Thyroid gland (tissue), 4 donors: ENCODE data around the gene KLHDC4. TPM values are rescaled to one million over a fixed set of nuclear protein-coding genes. Genes with fewer than 3 reads are reported as not detected.
"Not testable (repeated sequence)": the region's sequence is repeated elsewhere in the genome, so short reads cannot be mapped to it uniquely, and the experiment has no call there.

Source experiments
- DNase-seq, 2 donors: peaks; one replicate each; pipeline ENCODE4 v3.0.0-alpha.2; 2019
- H3K27ac ChIP-seq, 3 donors: fragments of 200-600 bp; sonication (generic); 1 replicate in 2 of 3; 2 replicates in 1 of 3; pipeline ENCODE4 v1.5.1; 2016 to 2019; ENCODE audit warnings: mild to moderate bottlenecking in 1 of 3, moderate library complexity in 1 of 3
- H3K27me3 ChIP-seq: fragments of 200-600 bp; sonication (generic); one replicate; pipeline ENCODE4 v1.5.1; 2019
- H3K36me3 ChIP-seq, 2 donors: fragments of 200-600 bp; sonication (generic); one replicate each; pipeline ENCODE4 v1.5.1; 2016 to 2019
- H3K4me1 ChIP-seq, 2 donors: fragments of 200-600 bp; sonication (generic); one replicate each; pipeline ENCODE4 v1.5.1; 2017 to 2019
- H3K4me3 ChIP-seq, 3 donors: fragments of 200-600 bp; sonication (generic); replicated peaks in 1 of 3; 1 replicate in 2 of 3; 2 replicates in 1 of 3; pipeline ENCODE4 v1.5.1; 2016; ENCODE audit warnings: mild to moderate bottlenecking in 1 of 3
- H3K9me3 ChIP-seq: fragments of 200-600 bp; sonication (generic); one replicate; pipeline ENCODE4 v1.5.1; 2017
- CTCF ChIP-seq, 6 experiments: fragments of 200-600 bp in 3 of 6; fragments of 450-650 bp in 3 of 6; sonication (generic) in 3 of 6; IDR thresholded peaks; one replicate each; pipeline ENCODE4 v1.5.1; 2016 to 2019; ENCODE audit warnings: antibody characterized with exemption in 6 of 6, mild to moderate bottlenecking in 2 of 6, inconsistent platforms in 1 of 6, moderate library complexity in 1 of 6
- POLR2A ChIP-seq, 2 donors: fragments of 450-650 bp; IDR thresholded peaks; one replicate each; pipeline ENCODE4 v1.6.1; 2017; ENCODE audit warnings: antibody characterized with exemption in 2 of 2, mild to moderate bottlenecking in 2 of 2, moderate library complexity in 1 of 2
- WGBS, 2 donors: methylation state at CpG; one replicate each; pipeline ENCODE4 v1.1.5; 2017; 5-methylcytosine and 5-hydroxymethylcytosine counted together
- intact Hi-C: fragments of 100-400 bp; cut with DNase I; formaldehyde crosslinking; loops from one replicate; pipeline ENCODE4 v1.15.1; 2023
- total RNA-seq, 4 donors: library from RNA; depleted of rRNA; stranded (reverse); fragments of >200 nt; gene quantifications; one replicate each; pipeline ENCODE4 v1.2.3, GENCODE V29; 2016

KLHDC4 gene
- total RNA-seq, 4 donors from 2014 or later: 19.9 to 40.9 (median 30.3) TPM

- WGBS, 2 donors: 73 to 85% methylated on average over 16 to 24 of the region's 24 CpGs
- no peak overlapping the region for H3K27ac ChIP-seq
- DNase-seq: no peak
- H3K4me1 ChIP-seq: peaks cover 2 to 10% of the 10 kb centered on the region in 2 donors
- no peaks in the 10 kb centered on the region for H3K9me3 ChIP-seq
- no peaks in the 10 kb centered on the region for H3K27me3 ChIP-seq
- intact Hi-C loops: no loop called here
- H3K36me3 ChIP-seq: no peaks in the 10 kb centered on the region
- TF ChIP-seq CTCF (IDR thresholded peaks at IDR 0.05) (no peak), POLR2A (IDR thresholded peaks at IDR 0.05) (no peak)
- no peak overlapping the region for H3K4me3 ChIP-seq
Measured at GRCh38 chr16:87684106-87684677, 81.6 kb downstream of the KLHDC4 start.

DNA sequence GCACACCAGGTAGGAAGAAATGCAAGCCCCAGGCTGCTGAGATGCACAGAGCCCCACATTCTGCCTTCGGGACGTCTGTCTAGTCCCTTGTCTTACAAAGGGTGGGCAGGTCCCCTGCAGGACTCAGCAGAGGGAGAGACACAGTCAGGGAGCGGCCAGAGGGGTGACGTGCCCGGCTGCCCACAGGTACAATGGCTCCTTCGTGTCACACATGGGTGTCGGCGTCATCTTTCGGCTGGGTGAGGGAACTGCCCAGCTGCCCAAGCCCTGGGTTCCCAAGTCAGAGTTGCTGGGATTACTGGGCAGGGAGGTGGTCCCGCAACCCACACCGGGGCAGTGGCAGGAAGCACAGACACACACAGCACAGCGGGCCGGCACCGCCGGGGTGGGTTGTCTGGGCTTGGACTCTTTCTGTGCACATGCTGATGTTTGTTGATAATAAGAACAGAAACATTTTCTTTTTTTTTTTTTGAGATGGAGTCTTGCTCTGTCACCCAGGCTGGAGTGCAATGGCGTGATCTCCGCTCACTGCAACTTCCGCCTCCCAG is 82.9 kb downstream of the KLHDC4 start:
- no peaks in the 10 kb centered on the region for H3K9me3 ChIP-seq
- no peak for DNase-seq
- no peaks in the 10 kb centered on the region for H3K27me3 ChIP-seq
- no peak overlapping the region for H3K4me3 ChIP-seq
- no peak overlapping the region for H3K27ac ChIP-seq
- H3K4me1 ChIP-seq: peaks cover 2 to 10% of the 10 kb centered on the region in 2 donors
- 92 to 95% methylated on average over 9 to 18 of the region's 18 CpGs for WGBS, 2 donors
- no peaks in the 10 kb centered on the region for H3K36me3 ChIP-seq
- TF ChIP-seq CTCF (IDR thresholded peaks at IDR 0.05): no peak
- no peak for TF ChIP-seq POLR2A (IDR thresholded peaks at IDR 0.05)
- intact Hi-C loops: no loop called here

DNA sequence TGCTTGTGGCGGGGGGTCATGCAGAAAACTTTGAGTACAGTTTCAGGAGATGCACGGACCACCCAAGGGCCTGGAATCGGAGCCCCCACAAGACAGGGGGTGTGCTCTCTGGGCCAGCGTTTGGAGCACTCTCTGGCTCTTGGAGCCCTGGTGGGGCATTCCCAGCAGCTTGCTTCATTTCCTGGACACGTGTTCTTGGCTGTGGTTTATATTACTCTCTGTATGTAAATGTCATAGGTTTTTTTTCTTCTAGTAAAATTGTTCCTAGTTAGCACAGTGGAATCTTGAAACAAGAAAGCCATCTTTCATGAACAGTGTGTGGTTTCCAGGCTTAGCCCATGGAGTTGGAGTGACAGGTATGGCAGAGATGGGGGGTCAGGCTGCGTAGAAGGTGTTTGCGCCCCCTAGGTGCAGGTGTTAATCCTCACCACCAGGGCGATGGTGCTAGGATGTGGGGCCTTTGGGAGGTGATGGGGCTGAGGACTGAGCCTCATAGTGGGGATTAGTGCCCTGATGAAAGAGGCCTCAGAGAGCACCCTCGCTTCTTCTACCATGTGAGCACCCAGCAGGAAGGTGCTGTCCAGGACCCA is 83.7 kb downstream of the KLHDC4 start:
- no peak for DNase-seq
- intact Hi-C loops: no loop called here
- WGBS, 2 donors: 47 to 58% methylated on average over 8 to 9 of the region's 9 CpGs
- Histone ChIP-seq H3K27me3 (no peaks in the 10 kb centered on the region), H3K36me3 (no peaks in the 10 kb centered on the region), H3K4me3 (no peak overlapping the region), H3K27ac (no peak overlapping the region), H3K9me3 (no peaks in the 10 kb centered on the region), H3K4me1 (peaks cover 2 to 6% of the 10 kb centered on the region in 2 donors)
- TF ChIP-seq CTCF (IDR thresholded peaks at IDR 0.05) (no peak), POLR2A (IDR thresholded peaks at IDR 0.05) (no peak)

DNA sequence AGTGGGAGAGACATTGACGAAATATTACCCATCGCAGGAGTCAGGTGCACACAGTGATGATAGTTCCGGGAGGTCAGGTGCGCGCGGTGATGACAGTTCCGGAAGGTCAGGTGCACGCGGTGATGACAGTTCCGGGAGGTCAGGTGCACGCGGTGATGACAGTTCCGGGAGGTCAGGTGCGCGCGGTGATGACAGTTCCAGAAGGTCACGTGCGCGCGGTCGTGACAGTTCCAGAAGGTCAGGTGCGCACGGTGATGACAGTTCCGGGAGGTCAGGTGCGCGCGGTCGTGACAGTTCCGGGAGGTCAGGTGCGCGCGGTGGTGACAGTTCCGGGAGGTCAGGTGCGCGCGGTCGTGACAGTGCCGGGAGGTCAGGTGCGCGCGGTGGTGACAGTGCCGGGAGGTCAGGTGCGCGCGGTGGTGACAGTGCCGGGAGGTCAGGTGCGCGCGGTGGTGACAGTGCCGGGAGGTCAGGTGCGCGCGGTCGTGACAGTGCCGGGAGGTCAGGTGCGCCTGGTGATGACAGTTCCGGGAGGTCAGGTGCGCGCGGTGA is 84.7 kb downstream of the KLHDC4 start:
- H3K27me3 ChIP-seq, H3K4me1 ChIP-seq, H3K27ac ChIP-seq, DNase-seq, intact Hi-C loops, H3K9me3 ChIP-seq, H3K4me3 ChIP-seq, H3K36me3 ChIP-seq: not testable (repeated sequence)
- WGBS, 2 donors: 93 to 94% methylated on average over 53 to 60 of the region's 60 CpGs

DNA sequence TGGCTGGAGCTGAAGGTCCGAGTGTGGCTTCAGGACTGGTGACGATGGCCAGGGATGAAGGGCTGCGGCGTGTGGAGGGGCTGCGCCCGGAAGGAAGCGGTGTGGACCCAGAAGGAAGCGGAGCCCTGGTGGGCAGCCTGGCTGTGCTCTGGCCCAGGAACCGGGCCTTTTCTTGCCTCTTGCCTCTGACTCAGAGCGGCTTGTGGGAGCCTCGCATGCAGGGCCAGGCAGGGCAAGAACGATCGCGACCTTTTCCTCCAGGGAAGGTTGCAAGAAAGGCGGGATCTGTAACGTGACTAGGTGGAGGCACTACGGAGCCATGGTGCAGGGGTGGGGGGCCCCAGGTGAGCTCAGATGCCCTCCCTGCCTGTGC is 85.5 kb downstream of the KLHDC4 start:
- TF ChIP-seq CTCF (IDR thresholded peaks at IDR 0.05) (no peak), POLR2A (IDR thresholded peaks at IDR 0.05) (no peak)
- intact Hi-C loops: no loop called here
- Histone ChIP-seq H3K4me1 (no peaks in the 10 kb centered on the region), H3K27ac (no peak overlapping the region), H3K36me3 (no peaks in the 10 kb centered on the region), H3K9me3 (no peaks in the 10 kb centered on the region), H3K27me3 (no peaks in the 10 kb centered on the region), H3K4me3 (no peak overlapping the region)
- WGBS, 2 donors: 85 to 92% methylated on average over 17 of the region's 17 CpGs
- DNase-seq: no peak
